Colonic mucosa (tissue), 4 donors: Measurements from ENCODE around the gene GFRA1. TPM values are rescaled to one million over a fixed set of nuclear protein-coding genes. Genes with fewer than 3 reads are reported as not detected.

Experiments used
- DNase-seq: peaks from one replicate; pipeline ENCODE4 v3.0.0-alpha.2; 2020
- H3K27ac ChIP-seq: fragments of 200-600 bp; one replicate; pipeline ENCODE4 v1.8.0; 2021
- H3K27me3 ChIP-seq: fragments of 200-600 bp; one replicate; pipeline ENCODE4 v1.8.0; 2021
- H3K36me3 ChIP-seq: fragments of 200-600 bp; one replicate; pipeline ENCODE4 v1.8.0; 2021
- H3K4me1 ChIP-seq: fragments of 200-600 bp; one replicate; pipeline ENCODE4 v1.8.0; 2021; ENCODE audit warnings: mild to moderate bottlenecking
- H3K4me3 ChIP-seq: fragments of 200-600 bp; one replicate; pipeline ENCODE4 v1.8.0; 2021
- H3K9ac ChIP-seq, 2 donors: one replicate each; pipeline ENCODE4 v1.7.0; 2013; ENCODE audit warnings: control low read depth in 2 of 2, low read depth in 2 of 2, low read length in 2 of 2
- H3K9me3 ChIP-seq: fragments of 200-600 bp; one replicate; pipeline ENCODE4 v1.8.0; 2021
- CTCF ChIP-seq: fragments of 200-600 bp; IDR thresholded peaks from one replicate; pipeline ENCODE4 v1.8.0; 2022; ENCODE audit warnings: antibody characterized with exemption, mild to moderate bottlenecking
- intact Hi-C: fragments of 100-400 bp; cut with DNase I; formaldehyde crosslinking; loops from one replicate; pipeline ENCODE4 v1.14.1; 2022
- total RNA-seq, 2 donors: library from RNA; stranded (reverse); fragmentation: NEBNext Ultra II Directional in 1 of 2; extraction: Animal tissue kit (Norgen Biotek cat#: 25700) in 1 of 2; gene quantifications; one replicate each; pipeline ENCODE4 v1.2.1, GENCODE V29; 2021
- donor health status: healthy.
- donor health status: DM: no; HTN: no; CAD: no.
- donor health status: DM: no; HTN: no; CAD: no.

GFRA1 gene
- total RNA-seq, 2 donors from 2014 or later = 1.0 to 4.9 TPM

- no peak for TF ChIP-seq CTCF
Measured at GRCh38 chr10:116007256-116007891, 265.6 kb downstream of the GFRA1 start.

More at GRCh38 chr10:116007256-116007891, 265.6 kb downstream of the GFRA1 start:
- no peak overlapping the region for H3K27ac ChIP-seq
- DNase-seq = no peak
- H3K4me3 ChIP-seq = no peak overlapping the region
- H3K9ac ChIP-seq = no peak overlapping the region
- no peaks in the 10 kb centered on the region for H3K27me3 ChIP-seq
- H3K36me3 ChIP-seq = no peaks in the 10 kb centered on the region
- no peaks in the 10 kb centered on the region for H3K9me3 ChIP-seq
- no peaks in the 10 kb centered on the region for H3K4me1 ChIP-seq
- intact Hi-C loops = no loop called here

Other genes starting within 250 kb of the GFRA1 start
- not detected for gene CCDC172, start 51.2 kb upstream of the GFRA1 start, total RNA-seq
- not detected for gene PNLIPRP3, start 154.6 kb upstream of the GFRA1 start, total RNA-seq